Measurements from ENCODE around the gene TP63. TPM values are rescaled to one million over a fixed set of nuclear protein-coding genes. Genes with fewer than 3 reads are reported as not detected.
A peak's percentile ranks its signal among the peaks of the same experiment; 100 is the strongest.

TP63 gene
- total RNA-seq, 1 experiment from 2014 or later = 41.9 TPM

- Mint-ChIP-seq H3K27me3 (ENCODE audit: insufficient read depth, unreplicated experiment) (no peaks in the 10 kb centered on the region), H3K9me3 (ENCODE audit: unreplicated experiment) (no peaks in the 10 kb centered on the region), H3K36me3 (ENCODE audit: insufficient read depth, unreplicated experiment) (peaks cover 9% of the 10 kb centered on the region), H3K27ac (ENCODE audit: low read depth, unreplicated experiment) (peak overlapping the region; percentile 83), H3K4me1 (ENCODE audit: insufficient read depth, unreplicated experiment) (peaks cover 29% of the 10 kb centered on the region), H3K4me3 (ENCODE audit: unreplicated experiment) (no peak overlapping the region)
- no peak for DNase-seq (ENCODE audit: unreplicated experiment)
- intact Hi-C loops (cut with micrococcal nuclease) = no loop called here
- no peak for TF ChIP-seq CTCF (IDR thresholded peaks at IDR 0.05; ENCODE audit: unreplicated experiment)
- POLR2A ChIA-PET = interaction anchor here (0.8 to 8.2 kb wide), 8 partner anchors 10 to 238 kb away, joined by 3 to 166 read pairs (median 3); no protein-coding TSS in a partner anchor
- no TSS peak for BruUV-seq (replicated peaks)
- CTCF ChIA-PET = interaction anchor here (0.8 to 1.4 kb wide), 5 partner anchors 14 to 125 kb away, joined by 3 to 6 read pairs (median 3); no protein-coding TSS in a partner anchor
These were observed 191.5 kb downstream of the TP63 start for GRCh38 chr3:189822726-189823125.

GRCh38 chr3:189824629-189825312 is 193.6 kb downstream of the TP63 start:
- Mint-ChIP-seq H3K4me3 (ENCODE audit: unreplicated experiment) (peak overlapping the region; percentile 42), H3K27ac (ENCODE audit: low read depth, unreplicated experiment) (peak overlapping the region; percentile 83), H3K36me3 (ENCODE audit: insufficient read depth, unreplicated experiment) (peaks cover 16% of the 10 kb centered on the region), H3K27me3 (ENCODE audit: insufficient read depth, unreplicated experiment) (no peaks in the 10 kb centered on the region), H3K4me1 (ENCODE audit: insufficient read depth, unreplicated experiment) (peaks cover 31% of the 10 kb centered on the region), H3K9me3 (ENCODE audit: unreplicated experiment) (no peaks in the 10 kb centered on the region)
- DNase-seq (ENCODE audit: unreplicated experiment) = peak; percentile 96
- intact Hi-C loops (cut with micrococcal nuclease) = loop anchor here (2.0 kb wide), 1 partner anchor 124 kb away; no protein-coding TSS in a partner anchor
- no peak for TF ChIP-seq CTCF (IDR thresholded peaks at IDR 0.05; ENCODE audit: unreplicated experiment)
- ChIA-PET POLR2A (interaction anchor here (0.6 to 8.2 kb wide), 41 partner anchors 9 to 823 kb away, joined by 3 to 166 read pairs (median 5); no protein-coding TSS in a partner anchor), CTCF (interaction anchor here (0.6 to 1.9 kb wide), 12 partner anchors 13 to 557 kb away, joined by 3 to 12 read pairs (median 4); no protein-coding TSS in a partner anchor)
- TSS peak; percentile 80 for BruUV-seq (replicated peaks)

DNA sequence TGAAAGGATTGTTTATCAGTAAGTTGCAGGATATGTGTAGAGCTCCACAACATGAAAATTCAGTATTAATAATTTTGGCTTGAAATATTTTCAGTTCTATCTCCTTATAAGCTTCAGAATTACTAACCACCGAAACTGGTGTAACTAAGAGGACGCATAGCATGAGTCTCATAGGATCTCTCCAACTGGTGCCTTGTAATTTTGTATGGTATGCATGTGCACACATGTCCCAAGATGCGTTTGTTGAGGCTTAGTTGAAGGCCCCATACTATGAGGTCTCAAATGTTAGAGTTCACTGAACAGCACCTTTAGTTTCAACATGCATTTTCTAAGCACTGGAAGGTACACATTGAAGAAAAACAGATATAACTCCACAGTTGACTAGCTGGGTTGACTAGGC is 195.4 kb downstream of the TP63 start:
- H3K27me3 Mint-ChIP-seq (ENCODE audit: insufficient read depth, unreplicated experiment) = no peaks in the 10 kb centered on the region
- TF ChIP-seq CTCF (IDR thresholded peaks at IDR 0.05; ENCODE audit: unreplicated experiment) = no peak
- no TSS peak for BruUV-seq (replicated peaks)
- no peak overlapping the region for H3K4me3 Mint-ChIP-seq (ENCODE audit: unreplicated experiment)
- H3K9me3 Mint-ChIP-seq (ENCODE audit: unreplicated experiment) = no peaks in the 10 kb centered on the region
- H3K27ac Mint-ChIP-seq (ENCODE audit: low read depth, unreplicated experiment) = no peak overlapping the region
- intact Hi-C loops (cut with micrococcal nuclease) = no loop called here
- ChIA-PET CTCF (interaction anchor here (0.6 to 1.6 kb wide), 4 partner anchors 12 to 554 kb away, joined by 3 to 4 read pairs (median 4); no protein-coding TSS in a partner anchor), POLR2A (interaction anchor here (0.7 to 8.2 kb wide), 17 partner anchors 7 to 558 kb away, joined by 3 to 166 read pairs (median 16); no protein-coding TSS in a partner anchor)
- no peak for DNase-seq (ENCODE audit: unreplicated experiment)
- peaks cover 23% of the 10 kb centered on the region for H3K4me1 Mint-ChIP-seq (ENCODE audit: insufficient read depth, unreplicated experiment)
- peaks cover 7% of the 10 kb centered on the region for H3K36me3 Mint-ChIP-seq (ENCODE audit: insufficient read depth, unreplicated experiment)

DNA sequence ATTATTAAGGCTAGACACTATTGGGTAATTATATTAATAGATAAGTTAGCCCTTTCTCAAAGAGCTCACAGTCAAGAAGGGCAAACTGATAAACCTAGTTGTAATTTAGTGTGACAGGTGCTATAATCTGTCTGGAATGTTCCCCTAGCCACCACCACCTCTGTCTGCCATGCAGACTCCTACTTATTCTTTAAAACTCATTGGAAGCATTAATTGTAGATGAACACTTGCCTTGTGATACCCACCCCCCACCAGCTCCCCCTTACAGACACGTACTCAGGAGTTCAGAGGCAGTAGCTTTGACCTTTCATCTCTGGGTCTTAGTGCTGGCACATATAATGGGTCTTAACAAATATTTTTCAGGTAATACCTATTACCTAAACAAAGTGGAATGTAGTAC is 195.9 kb downstream of the TP63 start:
- CTCF ChIA-PET = interaction anchor here (1.1 to 1.6 kb wide), 2 partner anchors 55 to 554 kb away, joined by 3 to 4 read pairs; no protein-coding TSS in a partner anchor
- BruUV-seq (replicated peaks) = no TSS peak
- Mint-ChIP-seq H3K4me1 (ENCODE audit: insufficient read depth, unreplicated experiment) (peaks cover 23% of the 10 kb centered on the region), H3K27me3 (ENCODE audit: insufficient read depth, unreplicated experiment) (no peaks in the 10 kb centered on the region), H3K27ac (ENCODE audit: low read depth, unreplicated experiment) (peak overlapping the region; percentile 79), H3K9me3 (ENCODE audit: unreplicated experiment) (no peaks in the 10 kb centered on the region), H3K4me3 (ENCODE audit: unreplicated experiment) (no peak overlapping the region), H3K36me3 (ENCODE audit: insufficient read depth, unreplicated experiment) (peaks cover 7% of the 10 kb centered on the region)
- TF ChIP-seq CTCF (IDR thresholded peaks at IDR 0.05; ENCODE audit: unreplicated experiment) = no peak
- intact Hi-C loops (cut with micrococcal nuclease) = no loop called here
- DNase-seq (ENCODE audit: unreplicated experiment) = no peak
- POLR2A ChIA-PET = interaction anchor here (0.7 to 8.2 kb wide), 12 partner anchors 6 to 558 kb away, joined by 3 to 166 read pairs (median 22); no protein-coding TSS in a partner anchor
